OCI-LY1 (cell line): Measurements from ENCODE around the gene RET.

Source experiments
- CTCF ChIP-seq: fragments of 200-600 bp; sonication (generic), shearing (Covaris generic); IDR thresholded peaks from 2 replicates; pipeline ENCODE4 v1.5.1; 2017; ENCODE audit warnings: mild to moderate bottlenecking, antibody characterized with exemption, low read length, moderate library complexity, mixed read lengths
- EZH2 ChIP-seq: fragments of 200-600 bp; sonication (generic), shearing (Covaris generic); IDR thresholded peaks from 2 replicates; pipeline ENCODE4 v1.8.0; 2017; ENCODE audit warnings: borderline replicate concordance, mixed run types, mild to moderate bottlenecking, antibody characterized with exemption, low read length, moderate library complexity, mixed read lengths

GRCh38 chr10:43045631-43046287 is 31.1 kb upstream of the RET start:
- TF ChIP-seq CTCF, result no peak
- no peak for TF ChIP-seq EZH2
